B cell (primary cell): ENCODE measurements around the gene ZP2.

ENCODE experiments used
- CTCF ChIP-seq: fragments of 200-600 bp; IDR thresholded peaks from one replicate; pipeline ENCODE4 v1.8.0; 2022; ENCODE audit warnings: antibody characterized with exemption, mild to moderate bottlenecking
- EZH2 ChIP-seq: IDR thresholded peaks from 2 replicates; pipeline ENCODE4 v1.6.1; 2012; ENCODE audit warnings: borderline replicate concordance, low read depth, mild to moderate bottlenecking, moderate library complexity, low read length; ENCODE audit not compliant: insufficient read depth, poor library complexity, severe bottlenecking

- no peak for TF ChIP-seq CTCF
- no peak for TF ChIP-seq EZH2
These were observed 22.1 kb downstream of the ZP2 start for GRCh38 chr16:21189311-21189710.
